GM18951 (cell line): Measurements from ENCODE around the gene FARP1.

Experiments used
- POLR2A ChIP-seq: IDR thresholded peaks from 4 replicates; pipeline ENCODE4 v1.6.1; 2011; ENCODE audit warnings: mild to moderate bottlenecking; ENCODE audit not compliant: insufficient read length, insufficient read depth; ENCODE audit errors: extremely low read depth
- in situ Hi-C: fragments of 300-500 bp; cut with MboI; formaldehyde crosslinking; loops from one replicate; pipeline ENCODE4 v1.12.0; 2022; ENCODE audit warnings: low sequenced_read_pairs, mixed read lengths, inconsistent platforms; ENCODE audit not compliant: unreplicated experiment

The FARP1 gene

GRCh38 chr13:98492335-98493041, 349.6 kb downstream of the FARP1 start:
- no peak for TF ChIP-seq POLR2A
- in situ Hi-C loops = no loop called here

- in situ Hi-C loops = no loop called here
- TF ChIP-seq POLR2A = no peak
Observed at GRCh38 chr13:98493042-98493712, 350.3 kb downstream of the FARP1 start.

- in situ Hi-C loops = no loop called here
- no peak for TF ChIP-seq POLR2A
Observed at GRCh38 chr13:98494769-98495168, 351.9 kb downstream of the FARP1 start.

- no peak for TF ChIP-seq POLR2A
Observed at GRCh38 chr13:98495627-98496478, 353.0 kb downstream of the FARP1 start.

GRCh38 chr13:98496479-98496791, 353.5 kb downstream of the FARP1 start:
- in situ Hi-C loops = no loop called here
- no peak for TF ChIP-seq POLR2A

More at GRCh38 chr13:98495627-98496478, 353.0 kb downstream of the FARP1 start:
- in situ Hi-C loops = no loop called here

GRCh38 chr13:98496966-98497365, 354.1 kb downstream of the FARP1 start:
- TF ChIP-seq POLR2A = no peak
- in situ Hi-C loops = no loop called here

- in situ Hi-C loops = no loop called here
- no peak for TF ChIP-seq POLR2A
Observed at GRCh38 chr13:98500963-98501421, 358.1 kb downstream of the FARP1 start.

- no peak for TF ChIP-seq POLR2A
- in situ Hi-C loops = no loop called here
Observed at GRCh38 chr13:98503175-98504028, 360.5 kb downstream of the FARP1 start.

GRCh38 chr13:98504029-98504351, 361.1 kb downstream of the FARP1 start:
- in situ Hi-C loops = no loop called here
- TF ChIP-seq POLR2A = no peak

- in situ Hi-C loops = no loop called here
- TF ChIP-seq POLR2A = no peak
Observed at GRCh38 chr13:98504371-98504963, 361.6 kb downstream of the FARP1 start.
